Osteocyte (in vitro differentiated cells): Measurements from ENCODE around the gene SDCBP2. TPM values are rescaled to one million over a fixed set of nuclear protein-coding genes. Genes with fewer than 3 reads are reported as not detected.

Experiments used
- DNase-seq: peaks from one replicate; pipeline ENCODE4 v3.0.0; 2021; ENCODE audit warnings: mixed read lengths; ENCODE audit not compliant: unreplicated experiment; ENCODE audit errors: extremely low spot score
- H3K27ac Mint-ChIP-seq: one replicate; pipeline ENCODE4 v1.8.0; 2021; ENCODE audit warnings: mild to moderate bottlenecking, mixed read lengths; ENCODE audit not compliant: unreplicated experiment
- H3K27me3 Mint-ChIP-seq: one replicate; pipeline ENCODE4 v1.8.0; 2021; ENCODE audit warnings: mixed read lengths; ENCODE audit not compliant: unreplicated experiment
- H3K36me3 Mint-ChIP-seq: one replicate; pipeline ENCODE4 v1.8.0; 2021; ENCODE audit warnings: mixed read lengths; ENCODE audit not compliant: unreplicated experiment
- H3K4me1 Mint-ChIP-seq: one replicate; pipeline ENCODE4 v1.8.0; 2021; ENCODE audit warnings: mixed read lengths; ENCODE audit not compliant: unreplicated experiment
- H3K4me3 Mint-ChIP-seq: one replicate; pipeline ENCODE4 v1.8.0; 2021; ENCODE audit warnings: mild to moderate bottlenecking, moderate library complexity, mixed read lengths; ENCODE audit not compliant: unreplicated experiment
- H3K9me3 Mint-ChIP-seq: one replicate; pipeline ENCODE4 v1.8.0; 2021; ENCODE audit warnings: mixed read lengths; ENCODE audit not compliant: unreplicated experiment
- total RNA-seq: library from RNA; stranded (reverse); gene quantifications from 2 replicates; pipeline ENCODE4 v1.2.1, GENCODE V29; 2021
- TF ChIP-seq, protein P1 (sequence below): fragments of 200-600 bp; sonication (generic); IDR thresholded peaks from 2 replicates; pipeline ENCODE4 v1.5.0; 2021; ENCODE audit warnings: antibody characterized with exemption, mild to moderate bottlenecking, moderate library complexity

SDCBP2 gene
- total RNA-seq, 1 donor from 2014 or later: 0.97 TPM

DNA sequence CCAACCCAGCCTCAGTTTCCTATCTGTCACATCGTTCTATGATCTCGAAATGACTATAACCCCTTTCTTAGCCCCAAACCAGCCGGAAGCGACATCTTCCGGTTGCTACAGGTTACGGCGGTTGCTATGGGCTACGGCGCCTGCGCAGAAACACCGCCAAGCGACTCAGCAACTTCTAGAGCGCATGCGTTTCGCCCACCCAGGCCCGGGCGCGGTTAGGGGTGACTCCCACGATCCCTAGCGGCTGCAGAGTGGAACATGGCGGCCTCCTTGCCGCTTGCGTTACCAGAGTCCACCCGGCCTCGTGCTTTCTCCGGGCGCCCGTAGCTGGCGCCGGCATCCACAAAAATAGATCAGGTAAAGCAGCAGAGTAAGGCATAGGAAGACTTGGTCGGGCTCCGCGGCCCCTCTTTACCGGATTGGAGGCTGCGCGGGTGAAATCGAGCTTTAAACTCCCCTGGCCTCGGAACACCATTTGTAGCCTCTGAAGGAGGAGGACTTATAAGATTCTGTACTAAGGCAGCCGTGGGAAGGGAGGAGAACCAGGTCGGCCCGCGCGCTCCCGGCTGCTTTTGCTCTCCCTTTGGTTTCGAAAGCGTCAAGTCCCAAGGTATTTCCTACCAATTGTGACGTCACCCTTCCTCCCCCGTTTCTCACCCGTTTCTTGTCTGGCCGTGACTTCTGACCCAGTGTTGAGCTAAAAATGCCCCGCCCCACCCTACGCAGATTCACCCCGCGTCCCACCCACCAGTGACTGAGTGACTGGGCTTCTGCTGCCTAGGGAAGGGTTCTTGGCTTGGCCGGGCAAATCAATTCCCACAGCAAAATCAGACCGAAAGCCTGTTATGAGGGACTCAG lies 3.5 kb downstream of the SDCBP2 start:
- peak; percentile 99 for DNase-seq
- TF ChIP-seq, protein P1, sequence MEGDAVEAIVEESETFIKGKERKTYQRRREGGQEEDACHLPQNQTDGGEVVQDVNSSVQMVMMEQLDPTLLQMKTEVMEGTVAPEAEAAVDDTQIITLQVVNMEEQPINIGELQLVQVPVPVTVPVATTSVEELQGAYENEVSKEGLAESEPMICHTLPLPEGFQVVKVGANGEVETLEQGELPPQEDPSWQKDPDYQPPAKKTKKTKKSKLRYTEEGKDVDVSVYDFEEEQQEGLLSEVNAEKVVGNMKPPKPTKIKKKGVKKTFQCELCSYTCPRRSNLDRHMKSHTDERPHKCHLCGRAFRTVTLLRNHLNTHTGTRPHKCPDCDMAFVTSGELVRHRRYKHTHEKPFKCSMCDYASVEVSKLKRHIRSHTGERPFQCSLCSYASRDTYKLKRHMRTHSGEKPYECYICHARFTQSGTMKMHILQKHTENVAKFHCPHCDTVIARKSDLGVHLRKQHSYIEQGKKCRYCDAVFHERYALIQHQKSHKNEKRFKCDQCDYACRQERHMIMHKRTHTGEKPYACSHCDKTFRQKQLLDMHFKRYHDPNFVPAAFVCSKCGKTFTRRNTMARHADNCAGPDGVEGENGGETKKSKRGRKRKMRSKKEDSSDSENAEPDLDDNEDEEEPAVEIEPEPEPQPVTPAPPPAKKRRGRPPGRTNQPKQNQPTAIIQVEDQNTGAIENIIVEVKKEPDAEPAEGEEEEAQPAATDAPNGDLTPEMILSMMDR: peak; percentile 15
- Mint-ChIP-seq H3K36me3 (no peaks in the 10 kb centered on the region), H3K27ac (no peak overlapping the region), H3K27me3 (no peaks in the 10 kb centered on the region), H3K4me1 (peaks cover 8% of the 10 kb centered on the region), H3K4me3 (no peak overlapping the region), H3K9me3 (no peaks in the 10 kb centered on the region)

GRCh38 chr20:1324598-1325172 lies 4.3 kb downstream of the SDCBP2 start:
- TF ChIP-seq, protein P1: no peak
- Mint-ChIP-seq H3K4me3 (no peak overlapping the region), H3K36me3 (no peaks in the 10 kb centered on the region), H3K27ac (no peak overlapping the region), H3K4me1 (peaks cover 8% of the 10 kb centered on the region), H3K9me3 (no peaks in the 10 kb centered on the region), H3K27me3 (no peaks in the 10 kb centered on the region)
- peak; percentile 62 for DNase-seq

DNA sequence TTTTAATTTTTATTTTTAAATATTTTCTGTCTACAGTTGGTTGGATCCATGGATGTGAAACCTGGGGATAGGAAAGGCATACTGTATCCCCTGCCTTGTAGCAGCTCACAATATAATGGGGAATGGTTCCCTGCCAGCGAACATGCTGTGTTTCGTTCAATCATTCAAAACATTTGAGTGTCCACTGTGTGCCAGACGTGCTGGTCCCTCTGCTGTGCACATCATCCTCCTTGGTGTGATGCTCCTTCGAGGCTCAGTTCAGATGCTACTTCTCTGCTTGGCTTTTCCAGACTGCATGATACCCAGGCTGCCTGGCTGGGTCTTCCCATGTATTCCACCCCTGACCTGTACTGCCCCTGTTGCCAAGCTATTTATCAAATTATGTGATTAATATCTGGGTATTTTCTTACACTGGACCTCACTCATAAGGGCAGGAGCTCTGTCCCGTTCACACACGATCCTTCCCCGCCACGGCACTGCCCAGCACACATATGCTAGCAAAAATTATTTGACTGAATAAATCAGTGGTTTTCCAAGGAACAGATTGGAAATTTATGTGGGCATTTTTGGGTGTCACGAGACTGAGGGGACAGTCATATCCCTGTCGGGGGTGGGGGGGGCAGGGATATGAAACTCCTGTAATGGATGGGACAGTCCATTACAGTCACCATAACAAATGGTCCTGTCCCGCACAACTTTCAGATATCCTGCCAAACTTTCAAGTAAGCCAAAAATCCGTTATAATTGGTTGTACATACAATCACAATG lies 4.9 kb downstream of the SDCBP2 start:
- no peaks in the 10 kb centered on the region for H3K27me3 Mint-ChIP-seq
- no peak overlapping the region for H3K27ac Mint-ChIP-seq
- H3K4me3 Mint-ChIP-seq: peak overlapping the region; percentile 27
- H3K36me3 Mint-ChIP-seq: no peaks in the 10 kb centered on the region
- peaks cover 6% of the 10 kb centered on the region for H3K4me1 Mint-ChIP-seq
- H3K9me3 Mint-ChIP-seq: no peaks in the 10 kb centered on the region
- TF ChIP-seq, protein P1: no peak
- DNase-seq: peak; percentile 49

DNA sequence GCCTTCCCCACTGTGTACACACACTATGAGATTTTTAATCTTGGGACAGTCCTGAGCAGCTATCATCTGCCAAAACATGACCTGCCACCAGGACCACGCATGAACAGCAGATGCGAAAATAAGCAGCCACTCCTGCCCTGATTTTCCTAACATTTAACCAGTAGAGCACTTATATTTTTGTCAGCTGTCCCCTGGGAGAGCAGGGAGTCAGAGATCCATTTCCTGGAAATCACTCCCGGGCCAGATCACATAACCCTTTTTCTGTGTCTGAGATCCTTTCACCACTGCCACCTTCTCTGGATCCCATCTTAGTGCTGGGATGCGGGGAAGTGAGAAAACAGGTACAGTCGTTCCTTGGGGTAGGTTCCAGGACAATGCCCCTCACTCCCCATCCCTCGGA lies 5.7 kb downstream of the SDCBP2 start:
- DNase-seq: no peak
- Mint-ChIP-seq H3K27me3 (no peaks in the 10 kb centered on the region), H3K27ac (no peak overlapping the region), H3K4me3 (no peak overlapping the region), H3K4me1 (peaks cover 6% of the 10 kb centered on the region), H3K9me3 (no peaks in the 10 kb centered on the region), H3K36me3 (no peaks in the 10 kb centered on the region)
- TF ChIP-seq, protein P1: no peak
